ENCODE data around the gene RAB40B.
A peak's percentile ranks its signal among the peaks of the same experiment; 100 is the strongest.

RAB40B gene

DNA sequence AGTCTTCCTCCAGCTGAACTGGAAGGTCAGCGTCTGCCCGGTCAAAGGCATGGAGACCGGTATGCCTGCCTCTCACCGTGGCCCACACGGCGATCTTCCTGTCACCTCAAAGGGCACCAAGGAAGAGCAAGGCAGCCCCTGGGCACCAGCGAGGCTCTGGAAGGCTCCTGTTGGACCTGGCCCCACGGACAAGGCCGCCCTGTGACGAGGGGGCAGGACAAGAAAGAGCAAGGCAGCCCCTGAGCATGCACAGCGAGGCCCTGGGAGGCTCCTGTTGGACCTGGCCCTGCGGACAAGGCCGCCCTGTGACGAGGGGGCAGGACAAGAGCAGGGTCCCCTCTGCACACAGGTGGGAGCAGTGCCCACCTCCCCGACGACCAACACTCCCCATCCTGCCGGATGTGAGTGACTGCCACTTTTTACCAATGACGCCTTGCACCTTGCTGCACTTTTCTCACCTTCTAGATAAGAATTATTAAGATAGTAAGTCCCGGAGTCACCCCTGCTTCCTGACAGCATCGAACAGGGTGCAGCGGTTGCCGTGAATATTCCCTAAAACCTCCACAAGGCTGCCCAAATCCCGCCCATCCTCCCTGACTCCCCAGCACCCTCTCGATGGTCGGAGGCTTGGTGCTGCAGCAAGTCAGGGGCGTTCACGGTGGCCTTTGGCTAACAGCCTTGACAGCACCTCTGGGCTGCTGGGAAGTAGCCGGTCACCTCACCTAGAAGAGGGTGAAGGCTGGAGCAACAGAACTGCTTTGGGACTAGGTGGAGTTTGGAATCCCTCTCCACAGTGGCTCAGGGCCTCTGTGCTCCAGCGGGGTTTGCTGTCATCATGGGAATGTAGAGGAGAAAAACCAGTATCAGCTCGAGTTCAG lies 44.6 kb downstream of the RAB40B start:
- no peak overlapping the region for H2AFZ ChIP-seq (ENCODE audit: low read depth, low read length)
- no peaks in the 10 kb centered on the region for H3K9me3 ChIP-seq (ENCODE audit: insufficient read depth, low read length)
- TF ChIP-seq CTCF (IDR thresholded peaks at IDR 0.05; ENCODE audit: low read depth, low read length): no peak
- TF ChIP-seq EZH2phosphoT487 (IDR thresholded peaks at IDR 0.05; ENCODE audit: low read depth): no peak
- H3K27ac ChIP-seq (ENCODE audit: low read length): no peak overlapping the region
- H4K20me1 ChIP-seq (ENCODE audit: insufficient read depth, low read length): no peaks in the 10 kb centered on the region
- peaks cover 3% of the 10 kb centered on the region; the same call in 1 of the 2 replicates for H3K4me1 ChIP-seq (ENCODE audit: low read length)
- no peaks in the 10 kb centered on the region for H3K79me2 ChIP-seq (ENCODE audit: low read length)
- H3K36me3 ChIP-seq (replicated peaks; ENCODE audit: low read depth, low read length): no peaks in the 10 kb centered on the region
- no peak overlapping the region for H3K4me2 ChIP-seq (ENCODE audit: low read length)
- H3K4me3 ChIP-seq (ENCODE audit: low read length): no peak overlapping the region
- H3K9ac ChIP-seq (ENCODE audit: low read length): no peak overlapping the region
- H3K27me3 ChIP-seq (ENCODE audit: low read depth, low read length): no peaks in the 10 kb centered on the region

- no peak overlapping the region for H3K4me3 ChIP-seq (ENCODE audit: low read length)
- H3K36me3 ChIP-seq (replicated peaks; ENCODE audit: low read depth, low read length): no peaks in the 10 kb centered on the region
- H4K20me1 ChIP-seq (ENCODE audit: insufficient read depth, low read length): peaks cover 17% of the 10 kb centered on the region
- H3K4me2 ChIP-seq (ENCODE audit: low read length): no peak overlapping the region
- H3K27ac ChIP-seq (ENCODE audit: low read length): no peak overlapping the region
- peaks cover 23% of the 10 kb centered on the region for H3K79me2 ChIP-seq (ENCODE audit: low read length)
- H2AFZ ChIP-seq (ENCODE audit: low read depth, low read length): no peak overlapping the region
- H3K4me1 ChIP-seq (ENCODE audit: low read length): peaks cover 8% of the 10 kb centered on the region
- TF ChIP-seq CTCF (IDR thresholded peaks at IDR 0.05; ENCODE audit: low read depth, low read length) (no peak), EZH2phosphoT487 (IDR thresholded peaks at IDR 0.05; ENCODE audit: low read depth) (no peak)
- no peak overlapping the region for H3K9ac ChIP-seq (ENCODE audit: low read length)
- no peaks in the 10 kb centered on the region for H3K27me3 ChIP-seq (ENCODE audit: low read depth, low read length)
- H3K9me3 ChIP-seq (ENCODE audit: insufficient read depth, low read length): no peaks in the 10 kb centered on the region
Observed at GRCh38 chr17:82650723-82651122, 47.8 kb downstream of the RAB40B start.

DNA sequence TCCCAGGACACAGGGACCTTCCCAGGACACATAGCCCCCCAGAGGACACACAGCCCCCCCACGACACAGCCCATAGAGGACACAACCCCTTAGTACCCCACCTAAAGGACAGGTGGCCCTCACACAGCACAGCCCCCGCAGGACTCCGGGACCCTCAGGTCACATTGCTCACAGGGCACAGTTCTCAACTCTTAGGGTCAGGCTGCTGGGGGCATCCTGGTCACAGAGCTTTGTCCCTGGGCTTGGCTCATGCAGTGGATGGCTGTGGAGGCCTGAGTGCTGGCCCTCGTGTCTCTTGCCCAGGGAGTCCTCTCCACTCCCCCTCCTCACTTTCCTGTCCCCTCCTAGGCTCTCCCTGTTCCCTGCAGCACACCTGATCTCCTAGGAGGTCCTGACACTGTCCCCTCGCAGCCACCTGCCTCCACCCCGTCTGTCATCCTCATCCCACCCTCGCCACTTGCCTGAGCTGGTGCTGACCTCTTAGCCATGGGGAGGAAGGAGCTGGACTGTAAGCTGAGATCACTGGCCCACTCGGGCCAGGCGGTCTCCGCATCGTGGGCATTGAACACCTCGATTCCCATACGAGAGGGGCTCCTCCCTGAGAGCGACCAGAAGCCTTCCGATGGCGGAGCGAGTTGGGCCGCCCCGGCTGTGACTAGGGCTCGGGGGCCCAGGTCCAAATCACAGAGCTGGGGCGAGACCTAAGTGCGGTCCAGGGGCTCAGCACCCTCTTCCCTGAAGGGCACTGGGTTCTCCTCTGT lies 48.8 kb downstream of the RAB40B start:
- Histone ChIP-seq H3K36me3 (replicated peaks; ENCODE audit: low read depth, low read length) (peaks cover 5% of the 10 kb centered on the region), H2AFZ (ENCODE audit: low read depth, low read length) (no peak overlapping the region), H3K4me3 (ENCODE audit: low read length) (no peak overlapping the region), H3K27me3 (ENCODE audit: low read depth, low read length) (no peaks in the 10 kb centered on the region), H3K9ac (ENCODE audit: low read length) (no peak overlapping the region), H3K9me3 (ENCODE audit: insufficient read depth, low read length) (no peaks in the 10 kb centered on the region), H3K27ac (ENCODE audit: low read length) (no peak overlapping the region), H3K4me2 (ENCODE audit: low read length) (no peak overlapping the region), H4K20me1 (ENCODE audit: insufficient read depth, low read length) (peaks cover 25% of the 10 kb centered on the region), H3K79me2 (ENCODE audit: low read length) (peaks cover 34% of the 10 kb centered on the region), H3K4me1 (ENCODE audit: low read length) (peaks cover 8% of the 10 kb centered on the region)
- no peak for TF ChIP-seq CTCF (IDR thresholded peaks at IDR 0.05; ENCODE audit: low read depth, low read length)
- TF ChIP-seq EZH2phosphoT487 (IDR thresholded peaks at IDR 0.05; ENCODE audit: low read depth): no peak

DNA sequence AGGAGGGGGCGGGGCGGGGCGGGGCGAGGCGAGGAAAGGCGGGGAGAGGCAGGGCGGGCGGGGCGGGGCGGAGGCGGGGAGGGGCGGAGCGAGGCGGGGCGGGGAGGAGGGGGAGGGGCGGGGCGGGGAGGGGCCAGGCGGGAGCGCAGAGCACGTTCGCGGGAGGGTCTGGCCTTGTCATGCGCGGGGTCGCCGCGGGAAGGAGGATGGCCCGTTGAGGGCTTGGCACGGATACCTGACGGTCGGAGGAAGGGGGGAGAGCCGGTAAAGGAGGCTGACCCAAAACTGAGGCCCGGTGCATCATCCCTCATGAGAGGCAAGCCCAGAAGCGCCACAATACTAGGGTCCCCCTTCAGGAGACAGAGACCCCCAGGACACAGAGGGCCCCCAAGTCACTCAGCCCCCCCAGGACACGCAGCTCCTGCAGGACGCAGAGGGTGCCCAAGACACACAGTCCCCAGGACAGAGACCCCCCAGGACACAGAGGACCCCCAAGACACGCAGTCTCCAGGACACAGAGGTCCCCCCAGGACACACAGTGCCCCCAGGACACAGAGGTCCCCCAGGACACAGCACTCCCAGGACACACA lies 49.7 kb downstream of the RAB40B start:
- Histone ChIP-seq H3K36me3 (replicated peaks; ENCODE audit: low read depth, low read length) (peaks cover 12% of the 10 kb centered on the region), H4K20me1 (ENCODE audit: insufficient read depth, low read length) (peaks cover 33% of the 10 kb centered on the region), H3K27ac (ENCODE audit: low read length) (no peak overlapping the region; the same call in 1 of the 2 replicates), H3K9me3 (ENCODE audit: insufficient read depth, low read length) (no peaks in the 10 kb centered on the region), H3K4me3 (ENCODE audit: low read length) (peak overlapping the region; percentile 76), H3K4me1 (ENCODE audit: low read length) (peaks cover 8% of the 10 kb centered on the region), H3K9ac (ENCODE audit: low read length) (0 out of 2 replicates have a peak overlapping the region, but pooled peaks have one; percentile 35), H3K4me2 (ENCODE audit: low read length) (peak overlapping the region; percentile 75), H3K27me3 (ENCODE audit: low read depth, low read length) (no peaks in the 10 kb centered on the region), H3K79me2 (ENCODE audit: low read length) (peaks cover 42% of the 10 kb centered on the region), H2AFZ (ENCODE audit: low read depth, low read length) (no peak overlapping the region)
- TF ChIP-seq CTCF (IDR thresholded peaks at IDR 0.05; ENCODE audit: low read depth, low read length): no peak
- TF ChIP-seq EZH2phosphoT487 (IDR thresholded peaks at IDR 0.05; ENCODE audit: low read depth): no peak
